ENCODE data around the gene PRMT1.

Gene PRMT1

DNA sequence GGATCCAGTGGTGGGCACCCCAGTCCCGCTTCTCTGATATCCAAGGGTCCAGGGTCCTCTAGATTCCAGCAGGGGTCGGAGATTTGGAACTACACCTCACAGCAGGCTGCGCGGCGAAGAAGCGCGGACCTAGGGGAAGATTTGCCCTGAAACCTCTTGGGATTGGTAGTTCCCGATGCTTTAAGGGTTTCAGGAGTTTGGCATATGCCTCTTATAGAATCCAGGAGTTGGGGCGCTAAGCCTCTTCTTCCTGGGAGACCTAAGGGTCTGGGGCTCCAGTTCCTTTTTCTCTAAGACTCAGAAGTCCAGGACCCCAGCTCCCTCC is 11.0 kb upstream of the PRMT1 start:
- TF ChIP-seq RAD21 (IDR thresholded peaks at IDR 0.05; ENCODE audit: low read depth) (no peak), NFIC (IDR thresholded peaks at IDR 0.05) (no peak), YY1 (IDR thresholded peaks at IDR 0.05; ENCODE audit: low read depth) (no peak), EGR1 (IDR thresholded peaks at IDR 0.05) (no peak), ZBTB7A (IDR thresholded peaks at IDR 0.05; ENCODE audit: low read depth) (no peak; the same call in 1 of the 2 replicates), CREB1 (IDR thresholded peaks at IDR 0.05; ENCODE audit: low read depth) (no peak), TCF12 (IDR thresholded peaks at IDR 0.05; ENCODE audit: low read depth) (no peak), CEBPB (IDR thresholded peaks at IDR 0.05) (no peak)
- TF ChIP-seq, protein P1, sequence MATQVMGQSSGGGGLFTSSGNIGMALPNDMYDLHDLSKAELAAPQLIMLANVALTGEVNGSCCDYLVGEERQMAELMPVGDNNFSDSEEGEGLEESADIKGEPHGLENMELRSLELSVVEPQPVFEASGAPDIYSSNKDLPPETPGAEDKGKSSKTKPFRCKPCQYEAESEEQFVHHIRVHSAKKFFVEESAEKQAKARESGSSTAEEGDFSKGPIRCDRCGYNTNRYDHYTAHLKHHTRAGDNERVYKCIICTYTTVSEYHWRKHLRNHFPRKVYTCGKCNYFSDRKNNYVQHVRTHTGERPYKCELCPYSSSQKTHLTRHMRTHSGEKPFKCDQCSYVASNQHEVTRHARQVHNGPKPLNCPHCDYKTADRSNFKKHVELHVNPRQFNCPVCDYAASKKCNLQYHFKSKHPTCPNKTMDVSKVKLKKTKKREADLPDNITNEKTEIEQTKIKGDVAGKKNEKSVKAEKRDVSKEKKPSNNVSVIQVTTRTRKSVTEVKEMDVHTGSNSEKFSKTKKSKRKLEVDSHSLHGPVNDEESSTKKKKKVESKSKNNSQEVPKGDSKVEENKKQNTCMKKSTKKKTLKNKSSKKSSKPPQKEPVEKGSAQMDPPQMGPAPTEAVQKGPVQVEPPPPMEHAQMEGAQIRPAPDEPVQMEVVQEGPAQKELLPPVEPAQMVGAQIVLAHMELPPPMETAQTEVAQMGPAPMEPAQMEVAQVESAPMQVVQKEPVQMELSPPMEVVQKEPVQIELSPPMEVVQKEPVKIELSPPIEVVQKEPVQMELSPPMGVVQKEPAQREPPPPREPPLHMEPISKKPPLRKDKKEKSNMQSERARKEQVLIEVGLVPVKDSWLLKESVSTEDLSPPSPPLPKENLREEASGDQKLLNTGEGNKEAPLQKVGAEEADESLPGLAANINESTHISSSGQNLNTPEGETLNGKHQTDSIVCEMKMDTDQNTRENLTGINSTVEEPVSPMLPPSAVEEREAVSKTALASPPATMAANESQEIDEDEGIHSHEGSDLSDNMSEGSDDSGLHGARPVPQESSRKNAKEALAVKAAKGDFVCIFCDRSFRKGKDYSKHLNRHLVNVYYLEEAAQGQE (IDR thresholded peaks at IDR 0.05; ENCODE audit: low read depth): no peak
- TF ChIP-seq, protein P2, sequence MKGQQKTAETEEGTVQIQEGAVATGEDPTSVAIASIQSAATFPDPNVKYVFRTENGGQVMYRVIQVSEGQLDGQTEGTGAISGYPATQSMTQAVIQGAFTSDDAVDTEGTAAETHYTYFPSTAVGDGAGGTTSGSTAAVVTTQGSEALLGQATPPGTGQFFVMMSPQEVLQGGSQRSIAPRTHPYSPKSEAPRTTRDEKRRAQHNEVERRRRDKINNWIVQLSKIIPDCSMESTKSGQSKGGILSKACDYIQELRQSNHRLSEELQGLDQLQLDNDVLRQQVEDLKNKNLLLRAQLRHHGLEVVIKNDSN (IDR thresholded peaks at IDR 0.05): no peak

DNA sequence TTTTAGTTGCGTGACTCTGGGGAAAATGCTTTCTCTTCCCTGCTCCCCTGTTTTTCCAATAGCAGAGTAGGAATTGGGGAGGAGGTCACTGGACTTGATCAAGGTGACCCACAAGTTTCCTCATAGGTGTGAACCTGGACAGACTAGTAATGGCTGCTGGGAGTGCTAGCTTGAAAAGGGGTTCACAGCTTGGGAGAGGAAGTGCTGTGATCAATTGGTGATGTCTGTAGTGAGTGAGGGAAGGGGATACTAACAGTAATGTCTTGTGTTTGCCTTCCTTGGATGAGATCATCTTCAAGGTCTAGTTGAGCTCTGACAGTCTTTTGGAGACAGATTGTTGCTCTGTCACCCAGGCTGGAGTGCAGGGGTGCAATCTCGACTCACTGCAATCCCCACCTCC is 9.6 kb upstream of the PRMT1 start:
- TF ChIP-seq RAD21 (IDR thresholded peaks at IDR 0.05; ENCODE audit: low read depth) (no peak), FOXM1 (IDR thresholded peaks at IDR 0.05; ENCODE audit: borderline replicate concordance, low read depth) (no peak), ZBTB7A (IDR thresholded peaks at IDR 0.05; ENCODE audit: low read depth) (no peak), YY1 (IDR thresholded peaks at IDR 0.05; ENCODE audit: low read depth) (no peak), TAF1 (IDR thresholded peaks at IDR 0.05; ENCODE audit: low read depth) (no peak), TEAD4 (IDR thresholded peaks at IDR 0.05) (no peak), CREB1 (IDR thresholded peaks at IDR 0.05; ENCODE audit: low read depth) (no peak), EGR1 (IDR thresholded peaks at IDR 0.05) (no peak), NFIC (IDR thresholded peaks at IDR 0.05) (no peak), EP300 (IDR thresholded peaks at IDR 0.05; ENCODE audit: borderline replicate concordance) (no peak), TCF12 (IDR thresholded peaks at IDR 0.05; ENCODE audit: low read depth) (no peak), CEBPB (IDR thresholded peaks at IDR 0.05) (no peak)
- TF ChIP-seq, protein P1 (IDR thresholded peaks at IDR 0.05; ENCODE audit: low read depth): no peak
- TF ChIP-seq, protein P3, sequence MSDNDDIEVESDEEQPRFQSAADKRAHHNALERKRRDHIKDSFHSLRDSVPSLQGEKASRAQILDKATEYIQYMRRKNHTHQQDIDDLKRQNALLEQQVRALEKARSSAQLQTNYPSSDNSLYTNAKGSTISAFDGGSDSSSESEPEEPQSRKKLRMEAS (IDR thresholded peaks at IDR 0.05): no peak
- TF ChIP-seq, protein P2 (IDR thresholded peaks at IDR 0.05): no peak

DNA sequence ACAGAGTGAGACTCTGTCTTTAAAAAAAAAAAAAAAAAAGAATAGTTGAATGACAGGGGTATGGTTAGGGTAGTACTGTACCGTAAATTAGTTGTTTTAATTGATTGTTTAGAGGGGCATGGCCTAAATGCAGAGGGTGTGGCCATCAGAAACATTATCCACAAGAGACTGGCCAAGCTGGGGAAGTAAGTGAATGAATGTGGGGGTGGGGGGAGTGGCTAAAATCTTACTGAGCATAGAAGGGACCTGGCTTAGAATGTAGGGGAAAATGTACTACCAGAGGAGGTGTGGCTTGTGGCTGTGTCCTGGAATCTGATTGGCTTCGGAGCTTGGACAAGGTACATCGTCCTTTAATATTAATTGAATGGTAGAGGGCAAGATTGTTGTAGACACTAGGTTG is 7.6 kb upstream of the PRMT1 start:
- TF ChIP-seq, protein P2 (IDR thresholded peaks at IDR 0.05): no peak
- no peak for TF ChIP-seq RAD21 (IDR thresholded peaks at IDR 0.05; ENCODE audit: low read depth)
- no peak for TF ChIP-seq EP300 (IDR thresholded peaks at IDR 0.05; ENCODE audit: borderline replicate concordance)
- TF ChIP-seq CEBPB (IDR thresholded peaks at IDR 0.05): no peak
- TF ChIP-seq ZBTB7A (IDR thresholded peaks at IDR 0.05; ENCODE audit: low read depth): no peak
- no peak for TF ChIP-seq CREB1 (IDR thresholded peaks at IDR 0.05; ENCODE audit: low read depth)
- TF ChIP-seq TEAD4 (IDR thresholded peaks at IDR 0.05): no peak
- no peak for TF ChIP-seq EGR1 (IDR thresholded peaks at IDR 0.05)
- TF ChIP-seq, protein P3 (IDR thresholded peaks at IDR 0.05): no peak
- TF ChIP-seq NFIC (IDR thresholded peaks at IDR 0.05): no peak

DNA sequence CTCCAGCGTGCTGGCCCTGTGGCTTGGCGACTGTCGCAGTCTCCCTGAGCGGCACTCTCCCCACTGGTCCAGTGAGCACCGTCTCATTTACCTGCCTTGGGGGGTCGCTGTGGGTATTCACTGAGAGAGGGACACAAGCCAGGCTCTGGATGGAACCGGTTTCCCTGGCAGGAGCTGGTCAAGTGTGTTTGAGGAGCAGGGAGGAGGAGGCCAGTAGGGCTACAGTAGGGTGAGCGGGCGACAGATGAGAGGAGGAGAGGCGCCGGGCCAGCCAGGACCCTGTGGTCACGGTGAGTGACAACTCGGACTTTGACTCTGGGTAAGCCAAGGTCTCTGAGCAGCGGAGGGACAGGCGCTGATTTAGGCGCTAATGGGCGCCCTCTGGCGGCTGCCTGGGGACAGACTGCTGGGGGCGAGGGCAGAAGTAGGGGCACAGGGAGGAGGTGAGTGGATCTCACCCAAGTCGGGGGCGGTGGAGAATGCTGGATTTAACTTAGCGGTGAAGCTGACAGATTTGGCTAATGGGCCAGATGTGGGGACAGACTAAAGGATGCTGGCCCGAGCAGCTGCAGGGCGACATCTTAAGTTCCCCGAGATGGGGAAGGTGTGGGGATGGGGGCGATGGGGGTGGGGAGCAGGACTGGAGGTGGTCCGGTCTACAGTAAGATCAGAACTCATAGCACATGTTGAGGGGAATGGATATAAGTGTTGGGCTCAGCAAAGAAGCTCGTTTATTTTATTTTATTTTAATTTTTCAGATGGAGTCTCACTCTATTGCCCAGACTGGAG is 4.7 kb upstream of the PRMT1 start:
- TF ChIP-seq NFIC (IDR thresholded peaks at IDR 0.05) (0 out of 2 replicates have a peak, but pooled peaks have one; percentile 24), RAD21 (IDR thresholded peaks at IDR 0.05; ENCODE audit: low read depth) (peak; percentile 48), ZBTB7A (IDR thresholded peaks at IDR 0.05; ENCODE audit: low read depth) (peak; percentile 29; the same call in 1 of the 2 replicates)
- TF ChIP-seq, protein P1 (IDR thresholded peaks at IDR 0.05; ENCODE audit: low read depth): no peak
